Endodermal cell (in vitro differentiated cells): ENCODE measurements around the gene ERBB4. TPM values are rescaled to one million over a fixed set of nuclear protein-coding genes. Genes with fewer than 3 reads are reported as not detected.

Source experiments
- DNase-seq: peaks from one replicate; pipeline ENCODE4 v3.0.0-alpha.2; 2017
- H3K27ac ChIP-seq: 2 replicates; pipeline ENCODE4 v1.5.1; 2013; ENCODE audit warnings: mild to moderate bottlenecking, low read depth, low read length, moderate library complexity
- H3K27me3 ChIP-seq: 2 replicates; pipeline ENCODE4 v1.6.1; 2013; ENCODE audit warnings: mild to moderate bottlenecking, low read length, moderate library complexity; ENCODE audit not compliant: insufficient read depth, control insufficient read depth, poor library complexity, severe bottlenecking
- H3K36me3 ChIP-seq: 2 replicates; pipeline ENCODE4 v1.7.0; 2013; ENCODE audit warnings: mild to moderate bottlenecking, low read length, moderate library complexity; ENCODE audit not compliant: control insufficient read depth, insufficient read depth
- H3K4me1 ChIP-seq: one replicate; pipeline ENCODE4 v1.7.0; 2013; ENCODE audit warnings: low read length; ENCODE audit not compliant: control insufficient read depth, insufficient read depth
- H3K4me3 ChIP-seq: 2 replicates; pipeline ENCODE4 v1.5.1; 2013; ENCODE audit warnings: mild to moderate bottlenecking, low read length, moderate library complexity
- H3K9ac ChIP-seq: 2 replicates; pipeline ENCODE4 v1.6.1; 2013; ENCODE audit warnings: mild to moderate bottlenecking, low read length, moderate library complexity; ENCODE audit not compliant: poor library complexity, severe bottlenecking; ENCODE audit errors: extremely low read depth
- H3K9me3 ChIP-seq: 2 replicates; pipeline ENCODE4 v1.6.1; 2013; ENCODE audit warnings: mild to moderate bottlenecking, low read length, moderate library complexity; ENCODE audit not compliant: control insufficient read depth
- H3K27ac Mint-ChIP-seq: 2 replicates; pipeline ENCODE4 v1.8.0; 2020; ENCODE audit warnings: mixed read lengths
- H3K27me3 Mint-ChIP-seq: 2 replicates; pipeline ENCODE4 v1.8.0; 2021; ENCODE audit warnings: mild to moderate bottlenecking, mixed read lengths; ENCODE audit not compliant: insufficient read depth
- H3K36me3 Mint-ChIP-seq: 2 replicates; pipeline ENCODE4 v1.8.0; 2020; ENCODE audit warnings: low read depth, mixed read lengths
- H3K4me1 Mint-ChIP-seq: 2 replicates; pipeline ENCODE4 v1.8.0; 2020; ENCODE audit warnings: mixed read lengths
- H3K4me3 Mint-ChIP-seq: 2 replicates; pipeline ENCODE4 v1.8.0; 2020; ENCODE audit warnings: mild to moderate bottlenecking, moderate library complexity, mixed read lengths
- H3K9me3 Mint-ChIP-seq: 2 replicates; pipeline ENCODE4 v1.8.0; 2020; ENCODE audit warnings: mild to moderate bottlenecking, mixed read lengths
- CTCF ChIP-seq: fragments of 200-600 bp; sonication (generic); conservative IDR thresholded peaks from 2 replicates; pipeline ENCODE4 v1.5.0; 2021; ENCODE audit warnings: antibody characterized with exemption, mild to moderate bottlenecking
- WGBS, 2 experiments: methylation state at CpG; one replicate each; pipeline versions ENCODE4 v1.1.5 to v1.1.7; 2013; ENCODE audit warnings: missing lambda C conversion rate in 2 of 2, mixed read lengths in 1 of 2; ENCODE audit not compliant: insufficient coverage in 1 of 2, insufficient read length in 1 of 2; 5-methylcytosine and 5-hydroxymethylcytosine counted together
- total RNA-seq, 2 donors: library from RNA; stranded (reverse); fragmentation: NEBNext Ultra II Directional in 1 of 2; extraction: Animal tissue kit (Norgen Biotek cat#: 25700) in 1 of 2; gene quantifications; 2 replicates in 1 of 2; 3 replicates in 1 of 2; pipeline ENCODE4 v1.2.1, GENCODE V29; 2021

ERBB4 gene
- total RNA-seq, 2 donors from 2014 or later: 154 to 158 TPM

GRCh38 chr2:212145121-212145520 is 393.5 kb downstream of the ERBB4 start:
- Mint-ChIP-seq H3K27ac (no peak overlapping the region), H3K4me1 (no peaks in the 10 kb centered on the region), H3K4me3 (no peak overlapping the region), H3K27me3 (no peaks in the 10 kb centered on the region), H3K9me3 (no peaks in the 10 kb centered on the region), H3K36me3 (no peaks in the 10 kb centered on the region)
- no peaks in the 10 kb centered on the region for H3K27me3 ChIP-seq
- H3K4me1 ChIP-seq: no peaks in the 10 kb centered on the region
- 86% methylated on average over 1 of the region's 1 CpG; no CpG with 5 or more reads in 1 of the 2 experiments for WGBS, 2 experiments
- no peak overlapping the region for H3K27ac ChIP-seq
- TF ChIP-seq CTCF: no peak
- no peak overlapping the region for H3K9ac ChIP-seq
- H3K36me3 ChIP-seq: no peaks in the 10 kb centered on the region
- H3K4me3 ChIP-seq: no peak overlapping the region
- no peak for DNase-seq
- no peaks in the 10 kb centered on the region for H3K9me3 ChIP-seq

GRCh38 chr2:212142631-212143030 is 396.0 kb downstream of the ERBB4 start:
- no peaks in the 10 kb centered on the region for H3K4me1 ChIP-seq
- H3K27ac Mint-ChIP-seq: no peak overlapping the region
- H3K9ac ChIP-seq: no peak overlapping the region
- H3K27ac ChIP-seq: no peak overlapping the region
- H3K9me3 ChIP-seq: no peaks in the 10 kb centered on the region
- WGBS, 2 experiments: 92 to 93% methylated on average over 2 of the region's 2 CpGs
- no peaks in the 10 kb centered on the region for H3K36me3 ChIP-seq
- no peak overlapping the region for H3K4me3 Mint-ChIP-seq
- no peaks in the 10 kb centered on the region for H3K36me3 Mint-ChIP-seq
- peaks cover 5% of the 10 kb centered on the region for H3K27me3 ChIP-seq
- no peak for TF ChIP-seq CTCF
- H3K4me1 Mint-ChIP-seq: no peaks in the 10 kb centered on the region
- no peaks in the 10 kb centered on the region for H3K9me3 Mint-ChIP-seq
- DNase-seq: no peak
- H3K27me3 Mint-ChIP-seq: peaks cover 3% of the 10 kb centered on the region
- H3K4me3 ChIP-seq: no peak overlapping the region

GRCh38 chr2:212141499-212141898 is 397.1 kb downstream of the ERBB4 start:
- Histone ChIP-seq H3K9me3 (no peaks in the 10 kb centered on the region), H3K4me3 (no peak overlapping the region), H3K27me3 (peaks cover 5% of the 10 kb centered on the region), H3K27ac (no peak overlapping the region), H3K9ac (no peak overlapping the region), H3K4me1 (no peaks in the 10 kb centered on the region), H3K36me3 (no peaks in the 10 kb centered on the region)
- H3K9me3 Mint-ChIP-seq: no peaks in the 10 kb centered on the region
- no peak overlapping the region for H3K4me3 Mint-ChIP-seq
- H3K27me3 Mint-ChIP-seq: peaks cover 3% of the 10 kb centered on the region
- no peak for DNase-seq
- no peak for TF ChIP-seq CTCF
- 94 to 100% methylated on average over 1 of the region's 1 CpG for WGBS, 2 experiments
- H3K36me3 Mint-ChIP-seq: no peaks in the 10 kb centered on the region
- H3K4me1 Mint-ChIP-seq: no peaks in the 10 kb centered on the region
- no peak overlapping the region for H3K27ac Mint-ChIP-seq
